Transverse colon (tissue), 4 donors: ENCODE measurements around the gene PDE6D. TPM values are rescaled to one million over a fixed set of nuclear protein-coding genes. Genes with fewer than 3 reads are reported as not detected.
"Not testable (repeated sequence)": the region's sequence is repeated elsewhere in the genome, so short reads cannot be mapped to it uniquely, and the experiment has no call there.

Source experiments
- DNase-seq: peaks from one replicate; pipeline ENCODE4 v3.0.0-alpha.2; 2019
- H3K27ac ChIP-seq, 4 donors: fragments of 200-600 bp; sonication (generic); 2 replicates each; pipeline ENCODE4 v1.5.1; 2016 to 2018; ENCODE audit warnings: inconsistent platforms in 4 of 4
- H3K27me3 ChIP-seq: fragments of 200-600 bp; sonication (generic); 2 replicates; pipeline ENCODE4 v1.5.1; 2017; ENCODE audit warnings: inconsistent platforms
- H3K36me3 ChIP-seq, 4 donors: fragments of 200-600 bp; sonication (generic); 2 replicates each; pipeline ENCODE4 v1.5.1; 2017 to 2019; ENCODE audit warnings: inconsistent platforms in 4 of 4
- H3K4me1 ChIP-seq, 4 donors: fragments of 200-600 bp; sonication (generic); 2 replicates each; pipeline ENCODE4 v1.5.1; 2017 to 2020; ENCODE audit warnings: inconsistent platforms in 4 of 4
- H3K4me3 ChIP-seq, 4 donors: fragments of 200-600 bp; sonication (generic); 1 replicate in 1 of 4; 2 replicates in 3 of 4; pipeline versions ENCODE4 v1.5.1 to v1.6.1; 2017 to 2019; ENCODE audit warnings: inconsistent platforms in 4 of 4
- H3K9me3 ChIP-seq, 2 donors: fragments of 200-600 bp; sonication (generic); 2 replicates each; pipeline ENCODE4 v1.5.1; 2017 to 2019; ENCODE audit warnings: inconsistent platforms in 2 of 2
- CTCF ChIP-seq, 5 experiments: fragments of 200-600 bp in 3 of 5; fragments of 450-650 bp in 2 of 5; sonication (generic) in 3 of 5; IDR thresholded peaks; 1 replicate in 2 of 5; 2 replicates in 3 of 5; pipeline ENCODE4 v1.5.1; 2016 to 2017; ENCODE audit warnings: antibody characterized with exemption in 5 of 5, inconsistent platforms in 3 of 5, mild to moderate bottlenecking in 2 of 5, moderate library complexity in 1 of 5
- EP300 ChIP-seq: sonication (generic); formaldehyde crosslinking; IDR thresholded peaks from one replicate; pipeline ENCODE4 v1.6.1; 2017; ENCODE audit warnings: antibody characterized with exemption, low read depth
- POLR2A ChIP-seq: fragments of 450-650 bp; IDR thresholded peaks from one replicate; pipeline ENCODE4 v1.6.1; 2016; ENCODE audit warnings: antibody characterized with exemption, mild to moderate bottlenecking, moderate library complexity
- POLR2AphosphoS5 ChIP-seq, 3 donors: sonication (generic); formaldehyde crosslinking; IDR thresholded peaks; one replicate each; pipeline ENCODE4 v1.6.1; 2016; ENCODE audit warnings: antibody characterized with exemption in 3 of 3
- WGBS, 2 donors: methylation state at CpG; one replicate each; pipeline ENCODE4 v1.1.5; 2018; ENCODE audit warnings: low coverage in 1 of 2; 5-methylcytosine and 5-hydroxymethylcytosine counted together
- in situ Hi-C, 4 donors: fragments of 200-750 bp; cut with MboI; loops; one replicate each; pipeline versions ENCODE4 v1.15.0 to v1.15.1; 2017; ENCODE audit warnings: low sequenced_read_pairs in 3 of 4, low pct_ligation_motif_present in 1 of 4, low pct_unique_long_range_greater_than_20kb in 1 of 4
- intact Hi-C: fragments of 100-400 bp; cut with DNase I; formaldehyde crosslinking; loops from one replicate; pipeline ENCODE4 v1.15.1; 2023; ENCODE audit warnings: low total_unique reads
- total RNA-seq, 4 donors: library from RNA; depleted of rRNA; stranded (reverse); fragments of >200 nt; gene quantifications; one replicate each; pipeline ENCODE4 v1.1.0, GENCODE V29; 2016

PDE6D gene
- total RNA-seq, 4 donors from 2014 or later, result 4.8 to 34.1 (median 20.7) TPM

DNA sequence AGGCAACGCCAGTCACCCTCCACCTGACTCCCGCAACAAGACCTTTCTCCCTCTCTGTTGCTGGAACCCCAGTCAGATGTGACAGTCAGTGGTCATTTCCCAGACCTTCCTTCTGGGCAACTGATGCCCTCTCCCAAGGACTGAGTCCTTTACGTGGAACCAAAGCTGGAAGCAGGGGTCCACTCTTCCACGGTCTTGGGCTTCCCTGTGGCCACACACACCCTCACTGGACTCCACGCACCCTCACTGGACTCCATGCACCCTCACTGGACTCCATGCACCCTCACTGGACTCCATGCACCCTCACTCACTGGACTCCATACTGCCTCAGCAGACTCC, 65.6 kb downstream of the PDE6D start:
- H3K27me3 ChIP-seq, result no peaks in the 10 kb centered on the region
- H3K27ac ChIP-seq, result no peak overlapping the region
- H3K4me3 ChIP-seq, result no peak overlapping the region
- H3K36me3 ChIP-seq, result peaks cover 0 to 8% (median 0%) of the 10 kb centered on the region in 4 donors
- in situ Hi-C loops, result loop anchor here in 2 of 4 donors (5.0 to 25.0 kb wide), 3 partner anchors 38 to 203 kb away; no protein-coding TSS in a partner anchor
- 59% methylated on average over 3 of the region's 5 CpGs; no CpG with 5 or more reads in 1 of the 2 donors for WGBS, 2 donors
- no peak for DNase-seq
- no peaks in the 10 kb centered on the region for H3K9me3 ChIP-seq
- intact Hi-C loops, result loop anchor here (1.0 to 10.0 kb wide), 2 partner anchors 38 to 201 kb away; no protein-coding TSS in a partner anchor
- H3K4me1 ChIP-seq, result peaks cover 20 to 37% (median 22%) of the 10 kb centered on the region in 4 donors
- TF ChIP-seq POLR2AphosphoS5 (IDR thresholded peaks at IDR 0.05) (no peak), CTCF (IDR thresholded peaks at IDR 0.05) (peak in 4 of 5 experiments; percentile 15 to 34 (median 28))

- 57% methylated on average over 17 of the region's 17 CpGs; no CpG with 5 or more reads in 1 of the 2 donors for WGBS, 2 donors
- peak; percentile 81 for DNase-seq
- in situ Hi-C loops, result loop anchor here in 3 of 4 donors (5.0 to 25.0 kb wide), 3 partner anchors 38 to 203 kb away; no protein-coding TSS in a partner anchor
- Histone ChIP-seq H3K9me3 (no peaks in the 10 kb centered on the region), H3K27ac (peak overlapping the region; percentile 76 to 85 (median 80)), H3K36me3 (peaks cover 0 to 8% (median 0%) of the 10 kb centered on the region in 4 donors), H3K4me3 (no peak overlapping the region), H3K27me3 (no peaks in the 10 kb centered on the region), H3K4me1 (peaks cover 20 to 37% (median 22%) of the 10 kb centered on the region in 4 donors)
- no peak for TF ChIP-seq POLR2A
- TF ChIP-seq CTCF (IDR thresholded peaks at IDR 0.05), result peak; percentile 91 to 98 (median 93)
- intact Hi-C loops, result loop anchor here (1.0 to 10.0 kb wide), 3 partner anchors 38 to 493 kb away; no protein-coding TSS in a partner anchor
Observed at GRCh38 chr2:231714639-231715498, 66.2 kb downstream of the PDE6D start.

GRCh38 chr2:231713730-231714638, 67.1 kb downstream of the PDE6D start:
- in situ Hi-C loops, result loop anchor here in 2 of 4 donors (5.0 to 25.0 kb wide), 3 partner anchors 37 to 202 kb away; no protein-coding TSS in a partner anchor
- WGBS, 2 donors, result 16% methylated on average over 15 of the region's 15 CpGs; no CpG with 5 or more reads in 1 of the 2 donors

DNA sequence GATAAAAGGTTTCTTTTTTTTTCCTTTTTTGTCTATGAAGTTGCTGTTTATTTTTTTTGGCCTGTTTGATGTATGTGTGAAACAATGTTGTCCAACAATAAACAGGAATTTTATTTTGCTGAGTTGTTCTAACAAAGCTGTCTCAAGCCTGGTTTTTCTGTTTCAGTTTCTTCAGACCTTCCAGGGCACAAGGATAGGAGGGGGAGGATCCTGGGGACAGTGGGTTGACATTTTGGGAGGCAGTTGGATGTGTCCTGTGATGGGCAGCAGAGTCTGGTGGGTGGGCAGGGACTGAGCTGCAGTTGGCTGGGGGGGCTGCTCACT, 67.7 kb downstream of the PDE6D start:
- H3K9me3 ChIP-seq, H3K4me3 ChIP-seq, DNase-seq, H3K27me3 ChIP-seq, H3K36me3 ChIP-seq: not testable (repeated sequence)
- H3K27ac ChIP-seq, result peak overlapping the region; percentile 76 to 85 (median 80)
- H3K4me1 ChIP-seq, result peaks cover 20 to 37% (median 22%) of the 10 kb centered on the region in 4 donors
- intact Hi-C loops (loop anchor here (5.0 to 10.0 kb wide), 2 partner anchors 199 to 491 kb away; no protein-coding TSS in a partner anchor), in situ Hi-C loops (loop anchor here in 2 of 4 donors (5.0 to 25.0 kb wide), 3 partner anchors 36 to 201 kb away; no protein-coding TSS in a partner anchor)

More at GRCh38 chr2:231713730-231714638, 67.1 kb downstream of the PDE6D start:
- TF ChIP-seq POLR2AphosphoS5 (IDR thresholded peaks at IDR 0.05) (peak; percentile 22 to 69 (median 61)), CTCF (IDR thresholded peaks at IDR 0.05) (peak; percentile 95 to 98 (median 96)), POLR2A (peak; percentile 46), EP300 (no peak)
- no peaks in the 10 kb centered on the region for H3K27me3 ChIP-seq
- DNase-seq, result peak; percentile 93
- H3K9me3 ChIP-seq, result no peaks in the 10 kb centered on the region
- peaks cover 20 to 37% (median 22%) of the 10 kb centered on the region in 4 donors for H3K4me1 ChIP-seq
- H3K4me3 ChIP-seq, result no peak overlapping the region
- H3K27ac ChIP-seq, result peak overlapping the region; percentile 76 to 85 (median 80)
- peaks cover 0 to 8% (median 0%) of the 10 kb centered on the region in 4 donors for H3K36me3 ChIP-seq
- intact Hi-C loops, result loop anchor here (5.0 to 10.0 kb wide), 2 partner anchors 199 to 492 kb away; no protein-coding TSS in a partner anchor
